ENCODE data around the gene ANKHD1.

DNA sequence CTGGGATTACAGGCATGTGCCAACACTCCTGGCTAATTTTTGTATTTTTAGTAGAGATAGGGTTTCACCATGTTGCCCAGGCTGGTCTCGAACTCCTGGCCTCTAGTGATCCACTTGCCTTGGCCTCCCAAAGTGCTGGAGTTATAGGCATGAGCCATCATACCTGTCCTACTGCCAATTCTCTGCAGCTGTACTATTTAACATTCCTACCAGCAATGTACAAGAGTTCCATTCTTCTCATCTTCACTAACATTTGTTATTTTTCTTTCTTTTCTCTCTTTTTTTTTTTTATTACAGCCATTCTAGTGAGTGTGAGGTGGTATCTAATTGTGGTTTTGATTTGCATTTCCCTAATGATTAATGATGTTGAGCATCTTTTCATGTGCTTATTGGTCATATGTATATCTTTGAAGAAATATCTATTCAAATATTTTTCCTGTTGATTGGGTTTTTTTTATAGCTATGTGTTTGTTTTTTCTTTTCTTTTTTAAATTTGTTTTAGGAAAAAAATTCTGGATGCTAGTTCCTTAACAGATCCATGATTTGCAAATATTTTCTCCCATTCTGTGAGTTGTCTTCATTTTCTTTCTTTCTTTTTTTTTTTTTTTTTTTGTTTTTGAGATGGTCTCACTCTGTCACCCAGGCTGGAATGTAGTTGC lies 17.4 kb downstream of the ANKHD1 start:
- TF ChIP-seq CTCF (IDR thresholded peaks at IDR 0.05) = no peak
- no peak for TF ChIP-seq POLR2A (IDR thresholded peaks at IDR 0.05)

All from uterus (tissue), 2 donors.